GM12872 (cell line): ENCODE data around the gene ZNF792.

ENCODE experiments used
- TF ChIP-seq, protein P1 (sequence below): IDR thresholded peaks from 3 replicates; pipeline ENCODE4 v1.5.1; 2011; ENCODE audit warnings: low read depth, mild to moderate bottlenecking, low read length, moderate library complexity; ENCODE audit not compliant: insufficient read depth

ZNF792 gene

DNA sequence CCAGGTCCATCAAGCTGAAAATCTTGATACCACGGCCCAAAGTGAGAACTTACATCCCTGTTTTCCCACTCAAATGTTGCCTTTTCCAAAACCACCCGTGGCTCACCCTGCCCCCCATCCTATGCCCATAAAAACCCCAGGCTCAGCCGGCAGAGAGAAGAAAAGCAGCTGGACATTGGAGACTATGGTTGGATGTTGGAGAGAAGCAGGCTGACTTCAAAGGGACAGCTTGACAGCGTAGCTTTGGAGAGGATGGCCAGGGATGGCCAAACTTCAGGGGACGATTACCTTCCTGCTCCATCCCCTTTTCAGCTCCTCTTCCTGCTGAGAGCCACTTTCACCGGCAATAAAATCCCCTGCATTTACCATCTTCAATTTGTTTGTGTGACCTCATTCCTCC, 3.5 kb upstream of the ZNF792 start:
- TF ChIP-seq, protein P1, sequence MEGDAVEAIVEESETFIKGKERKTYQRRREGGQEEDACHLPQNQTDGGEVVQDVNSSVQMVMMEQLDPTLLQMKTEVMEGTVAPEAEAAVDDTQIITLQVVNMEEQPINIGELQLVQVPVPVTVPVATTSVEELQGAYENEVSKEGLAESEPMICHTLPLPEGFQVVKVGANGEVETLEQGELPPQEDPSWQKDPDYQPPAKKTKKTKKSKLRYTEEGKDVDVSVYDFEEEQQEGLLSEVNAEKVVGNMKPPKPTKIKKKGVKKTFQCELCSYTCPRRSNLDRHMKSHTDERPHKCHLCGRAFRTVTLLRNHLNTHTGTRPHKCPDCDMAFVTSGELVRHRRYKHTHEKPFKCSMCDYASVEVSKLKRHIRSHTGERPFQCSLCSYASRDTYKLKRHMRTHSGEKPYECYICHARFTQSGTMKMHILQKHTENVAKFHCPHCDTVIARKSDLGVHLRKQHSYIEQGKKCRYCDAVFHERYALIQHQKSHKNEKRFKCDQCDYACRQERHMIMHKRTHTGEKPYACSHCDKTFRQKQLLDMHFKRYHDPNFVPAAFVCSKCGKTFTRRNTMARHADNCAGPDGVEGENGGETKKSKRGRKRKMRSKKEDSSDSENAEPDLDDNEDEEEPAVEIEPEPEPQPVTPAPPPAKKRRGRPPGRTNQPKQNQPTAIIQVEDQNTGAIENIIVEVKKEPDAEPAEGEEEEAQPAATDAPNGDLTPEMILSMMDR: no peak

DNA sequence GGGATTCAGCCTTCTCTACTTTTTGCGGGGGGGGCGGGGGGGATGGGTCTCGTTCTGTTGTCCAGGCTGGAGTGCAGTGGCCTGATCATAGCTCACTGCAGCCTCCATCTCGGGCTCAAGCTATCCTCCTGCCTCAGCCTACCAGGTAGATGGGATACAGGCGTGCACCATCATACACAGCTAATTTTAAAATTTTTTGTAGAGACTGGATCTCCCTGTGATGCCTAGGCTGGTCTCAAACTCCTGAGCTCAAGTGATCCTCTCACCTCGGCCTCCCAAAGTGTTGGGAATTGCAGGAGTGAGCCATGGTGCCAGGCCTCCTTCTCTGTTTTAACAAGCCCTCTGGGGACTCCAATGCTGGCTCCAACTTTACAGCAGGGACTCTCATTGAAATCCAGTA, 569 bp upstream of the ZNF792 start:
- TF ChIP-seq, protein P1: no peak

DNA sequence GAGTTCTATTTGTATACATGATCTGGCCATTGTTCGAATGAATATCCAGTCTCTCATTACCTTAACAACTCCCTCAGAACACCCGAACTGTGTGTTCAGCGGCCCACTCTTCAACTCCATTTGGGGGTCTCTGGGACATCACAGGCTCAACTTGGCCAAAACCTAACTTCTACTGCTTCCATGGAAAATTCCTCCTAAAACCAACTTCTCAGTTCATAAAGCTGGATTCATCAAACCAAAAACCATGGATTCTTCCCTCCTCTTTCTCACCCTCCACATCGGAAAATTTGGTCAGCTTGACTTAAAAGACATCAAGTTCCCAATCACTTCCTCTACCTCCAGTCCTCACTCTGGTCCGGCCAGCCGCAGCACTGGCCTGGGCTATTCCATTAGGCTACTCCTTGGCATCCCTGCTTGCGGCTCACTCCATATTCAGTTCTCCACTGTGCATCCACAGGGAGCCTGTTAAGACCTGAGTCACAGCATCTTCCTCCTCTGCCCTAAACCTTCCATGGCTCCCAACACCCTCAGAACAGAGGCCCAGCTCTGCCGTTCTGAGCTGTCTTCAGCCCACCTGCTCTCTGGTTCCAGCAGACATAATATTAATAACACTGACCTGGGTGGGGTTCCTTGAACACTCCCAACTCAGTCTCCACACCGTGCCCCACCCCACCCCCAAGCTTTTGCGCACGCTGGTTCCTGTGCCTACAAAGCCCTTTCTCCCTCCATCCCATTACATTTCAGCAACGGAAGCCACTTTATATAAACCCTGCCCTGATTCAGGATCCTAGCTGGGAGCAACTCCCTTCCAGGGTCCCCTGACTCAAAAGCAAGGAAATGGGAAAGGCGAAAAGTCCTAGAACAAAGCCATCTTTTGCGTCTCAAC, 1.1 kb downstream of the ZNF792 start:
- TF ChIP-seq, protein P1: no peak

DNA sequence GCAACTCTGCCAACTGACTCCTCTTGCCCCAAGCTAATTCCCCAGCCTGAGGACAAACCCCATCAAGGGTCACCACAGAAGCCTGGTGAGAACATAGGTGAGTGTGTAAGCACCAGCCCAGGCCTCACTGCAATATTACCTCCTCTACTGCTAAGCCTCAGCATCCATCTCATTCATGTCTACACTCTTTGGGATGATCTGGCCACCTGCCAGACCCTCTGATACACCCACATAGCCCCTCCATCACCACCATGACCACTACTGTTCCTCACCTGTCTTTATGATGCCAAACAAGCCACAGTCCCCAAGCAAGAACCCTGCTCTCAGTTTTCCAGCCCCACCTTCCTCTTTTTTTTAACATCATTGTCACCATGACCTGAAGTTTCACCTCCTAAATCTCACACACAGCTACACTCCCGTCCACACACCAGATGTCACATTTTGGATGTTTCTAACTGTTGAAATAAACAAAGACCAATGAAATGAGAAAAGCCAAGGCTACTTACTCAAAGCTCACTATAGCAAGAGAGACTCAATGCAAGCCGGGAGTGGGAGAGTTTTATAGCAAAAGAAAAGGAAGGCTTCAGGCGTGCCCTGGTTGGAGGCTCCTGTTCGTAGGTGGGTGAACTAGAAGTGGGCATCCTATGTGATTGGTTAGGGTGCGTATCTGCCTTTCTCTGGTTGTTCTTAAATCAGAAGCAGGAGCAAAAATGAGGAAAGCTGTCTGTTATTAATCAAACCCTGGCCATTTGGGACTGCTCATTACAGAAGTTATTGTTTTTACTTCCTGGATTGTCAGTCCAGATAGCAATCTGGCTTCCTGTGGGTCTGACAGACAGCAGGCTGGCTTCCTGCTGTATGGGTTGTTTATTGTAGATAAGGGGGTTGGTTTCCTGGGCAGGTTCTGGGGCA, 2.0 kb downstream of the ZNF792 start:
- TF ChIP-seq, protein P1: no peak

DNA sequence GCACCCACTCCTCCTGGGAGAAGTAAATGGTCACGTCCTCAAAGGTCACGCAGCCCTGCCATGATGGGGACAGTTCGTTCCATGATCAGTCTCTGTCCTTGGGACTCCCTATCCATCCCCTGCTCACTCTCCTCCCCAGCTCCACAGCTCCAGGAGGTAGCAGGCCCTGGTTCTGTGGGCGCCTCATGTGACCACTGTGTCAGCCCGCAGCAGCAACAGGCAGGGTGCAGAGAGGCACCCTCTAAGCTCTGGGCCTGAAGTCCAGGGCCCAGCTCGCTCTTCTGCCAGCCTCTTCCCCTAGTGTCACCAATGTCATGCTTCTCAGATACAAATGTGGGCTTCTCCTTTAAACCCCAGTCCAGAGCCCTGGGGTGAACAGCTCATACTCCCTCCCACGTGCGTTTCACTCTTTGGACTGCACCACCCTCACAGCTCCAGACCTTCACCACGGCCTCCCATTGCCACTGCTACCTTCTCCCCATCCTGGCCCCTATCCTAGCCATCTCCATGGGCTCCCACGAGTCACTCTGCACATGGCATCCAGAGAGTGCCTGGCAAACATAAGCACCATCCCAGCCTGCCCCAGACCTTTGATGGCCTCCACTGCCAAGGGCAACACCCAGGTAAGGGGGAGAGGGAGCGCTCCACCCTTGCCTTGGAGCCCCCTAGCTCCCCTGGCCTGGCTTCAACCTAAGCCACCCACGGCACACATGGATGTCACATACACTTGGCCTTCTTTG, 2.9 kb downstream of the ZNF792 start:
- TF ChIP-seq, protein P1: no peak

DNA sequence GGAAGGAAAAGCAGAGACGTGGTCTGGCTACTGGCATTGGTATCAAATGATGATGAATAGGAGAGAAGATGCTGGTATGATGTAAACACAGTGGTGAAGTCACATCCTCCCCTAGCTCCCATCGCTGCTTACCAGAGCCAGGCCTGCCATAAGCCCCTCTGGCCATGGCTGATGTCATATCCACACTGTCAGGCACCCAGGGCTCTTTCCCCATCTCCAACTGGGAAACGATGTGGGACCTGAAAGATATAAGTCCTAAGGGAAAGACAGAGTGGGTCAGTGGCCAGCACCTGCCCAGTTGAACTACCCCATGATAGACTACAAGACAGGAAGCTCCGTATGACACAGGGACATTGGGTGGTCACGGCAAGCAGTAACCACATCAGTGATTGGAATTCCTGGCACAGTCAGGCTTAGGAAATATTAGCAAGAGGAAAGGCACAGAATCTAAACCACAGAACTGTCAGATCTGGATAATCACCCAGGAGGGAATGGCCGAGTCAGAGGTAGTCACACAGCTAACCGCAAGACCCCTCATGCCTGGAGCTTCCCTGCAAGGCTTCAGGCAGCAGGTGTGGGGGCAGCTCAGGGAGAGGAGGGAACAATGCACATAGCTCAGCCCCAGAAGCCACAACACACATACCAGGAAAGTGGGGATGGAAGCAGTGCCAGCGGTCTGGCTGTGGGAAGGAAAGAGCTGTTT, 3.8 kb downstream of the ZNF792 start:
- TF ChIP-seq, protein P1: no peak
